ENCODE data around the gene FTSJ1.
A peak's percentile ranks its signal among the peaks of the same experiment; 100 is the strongest.

FTSJ1 gene

DNA sequence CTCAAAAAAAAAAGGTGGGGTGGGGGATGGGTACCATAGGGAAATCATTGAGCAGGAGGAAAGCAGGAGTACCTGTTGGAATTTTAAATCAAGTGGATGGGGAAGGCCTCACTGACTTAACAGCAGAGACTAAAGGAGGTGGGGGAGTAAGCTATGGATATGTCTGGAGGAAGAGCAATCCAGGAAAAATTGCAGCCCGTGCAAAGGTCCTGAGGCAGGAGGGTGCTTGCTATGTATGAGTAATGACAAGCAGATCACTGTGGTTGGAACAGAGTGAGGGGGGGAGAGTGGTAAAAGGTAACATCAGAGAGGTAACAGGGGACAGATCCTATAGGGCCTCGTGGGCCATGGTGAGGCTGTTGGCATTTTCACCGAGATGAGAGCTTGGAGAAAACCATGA is 4.1 kb downstream of the FTSJ1 start:
- H3K27ac ChIP-seq (ENCODE audit: low read length, poor library complexity, severe bottlenecking): no peak overlapping the region
- peaks cover 39 to 42% of the 10 kb centered on the region in 2 experiments for H3K36me3 ChIP-seq (ENCODE audit: control insufficient read depth in 1 of 2, insufficient read depth in 2 of 2, low read depth in 1 of 2, low read length in 2 of 2)
- H2BK15ac ChIP-seq (ENCODE audit: low read depth, poor library complexity, severe bottlenecking): no peak overlapping the region
- peaks cover 0 to 9% of the 10 kb centered on the region in 2 experiments for H3K27me3 ChIP-seq (ENCODE audit: control insufficient read depth in 1 of 2, insufficient read depth in 1 of 2, low read length in 2 of 2)
- H3K4me1 ChIP-seq (ENCODE audit: control insufficient read depth, insufficient read depth, low read depth, low read length): peaks cover 13% of the 10 kb centered on the region
- no peak overlapping the region for H3K4me3 ChIP-seq (ENCODE audit: insufficient read depth in 1 of 2, low read depth in 1 of 2, low read length in 2 of 2)
- H2BK120ac ChIP-seq (ENCODE audit: low read depth, low read length): no peak overlapping the region
- H3K4ac ChIP-seq (ENCODE audit: low read depth in 1 of 2, low read length in 2 of 2): no peak overlapping the region
- H4K8ac ChIP-seq (ENCODE audit: low read length): no peak overlapping the region
- peaks cover 5% of the 10 kb centered on the region for H3K79me1 ChIP-seq (replicated peaks; ENCODE audit: low read length, poor library complexity, severe bottlenecking)
- no peak overlapping the region for H3K9ac ChIP-seq (ENCODE audit: low read length)
- H3K23ac ChIP-seq (ENCODE audit: low read length in 2 of 2): no peak overlapping the region
- no peak overlapping the region for H3K18ac ChIP-seq (ENCODE audit: low read depth in 1 of 2, low read length in 2 of 2)
- DNase-seq: no peak
- no peaks in the 10 kb centered on the region for H3K9me3 ChIP-seq (ENCODE audit: control insufficient read depth, low read length)
- no peak overlapping the region for H2AFZ ChIP-seq (ENCODE audit: low read depth, low read length)
- no peak overlapping the region for H2BK5ac ChIP-seq (ENCODE audit: low read depth, low read length, poor library complexity, severe bottlenecking)
- H2AK5ac ChIP-seq (ENCODE audit: low read length, severe bottlenecking): no peak overlapping the region
- no peak overlapping the region for H4K91ac ChIP-seq (ENCODE audit: low read length)
- no peak overlapping the region for H3K4me2 ChIP-seq (ENCODE audit: low read length, poor library complexity, severe bottlenecking)
- no peak overlapping the region for H3K14ac ChIP-seq (ENCODE audit: low read length in 2 of 2)
- no peak overlapping the region for H2BK12ac ChIP-seq (ENCODE audit: low read length in 2 of 2)
- WGBS: 94% methylated on average over 3 of the region's 3 CpGs

DNA sequence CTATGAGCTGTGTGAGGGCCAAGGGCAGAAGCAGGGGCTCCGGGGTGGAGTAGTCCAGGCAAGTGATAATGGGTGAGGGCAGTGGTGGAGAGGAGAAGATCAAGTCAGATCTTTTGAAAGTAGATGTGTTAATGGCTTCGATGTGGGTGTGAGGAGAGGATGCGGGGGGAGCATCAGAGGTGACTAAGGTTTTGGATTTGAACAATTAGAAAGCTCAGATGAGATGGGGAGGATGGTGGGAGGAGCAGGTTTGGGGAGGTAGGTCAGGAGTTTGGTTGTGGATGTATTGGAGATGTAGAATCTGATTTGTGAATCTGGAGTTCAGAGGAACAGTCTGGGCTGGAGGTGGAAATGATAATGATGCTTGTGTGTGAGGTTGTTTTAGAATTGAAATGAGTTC is 4.6 kb downstream of the FTSJ1 start:
- H2AFZ ChIP-seq (ENCODE audit: low read depth, low read length): no peak overlapping the region
- no peak overlapping the region for H3K9ac ChIP-seq (ENCODE audit: low read length)
- H2BK120ac ChIP-seq (ENCODE audit: low read depth, low read length): no peak overlapping the region
- H2AK5ac ChIP-seq (ENCODE audit: low read length, severe bottlenecking): no peak overlapping the region
- H4K8ac ChIP-seq (ENCODE audit: low read length): no peak overlapping the region
- H3K27ac ChIP-seq (ENCODE audit: low read length, poor library complexity, severe bottlenecking): no peak overlapping the region
- WGBS: 98% methylated on average over 3 of the region's 3 CpGs
- H3K18ac ChIP-seq (ENCODE audit: low read depth in 1 of 2, low read length in 2 of 2): no peak overlapping the region
- H3K4me3 ChIP-seq (ENCODE audit: insufficient read depth in 1 of 2, low read depth in 1 of 2, low read length in 2 of 2): no peak overlapping the region
- no peak overlapping the region for H3K4me2 ChIP-seq (ENCODE audit: low read length, poor library complexity, severe bottlenecking)
- no peak overlapping the region for H2BK15ac ChIP-seq (ENCODE audit: low read depth, poor library complexity, severe bottlenecking)
- H3K27me3 ChIP-seq (ENCODE audit: control insufficient read depth in 1 of 2, insufficient read depth in 1 of 2, low read length in 2 of 2): peaks cover 0 to 9% of the 10 kb centered on the region in 2 experiments
- H2BK12ac ChIP-seq (ENCODE audit: low read length in 2 of 2): no peak overlapping the region
- H3K4me1 ChIP-seq (ENCODE audit: control insufficient read depth, insufficient read depth, low read depth, low read length): peaks cover 13% of the 10 kb centered on the region
- no peak overlapping the region for H3K23ac ChIP-seq (ENCODE audit: low read length in 2 of 2)
- no peak overlapping the region for H3K4ac ChIP-seq (ENCODE audit: low read depth in 1 of 2, low read length in 2 of 2)
- no peak overlapping the region for H2BK5ac ChIP-seq (ENCODE audit: low read depth, low read length, poor library complexity, severe bottlenecking)
- no peak overlapping the region for H3K14ac ChIP-seq (ENCODE audit: low read length in 2 of 2)
- no peak for DNase-seq
- peaks cover 39 to 46% of the 10 kb centered on the region in 2 experiments for H3K36me3 ChIP-seq (ENCODE audit: control insufficient read depth in 1 of 2, insufficient read depth in 2 of 2, low read depth in 1 of 2, low read length in 2 of 2)
- H4K91ac ChIP-seq (ENCODE audit: low read length): no peak overlapping the region
- H3K79me1 ChIP-seq (replicated peaks; ENCODE audit: low read length, poor library complexity, severe bottlenecking): peaks cover 5% of the 10 kb centered on the region
- H3K9me3 ChIP-seq (ENCODE audit: control insufficient read depth, low read length): no peaks in the 10 kb centered on the region

DNA sequence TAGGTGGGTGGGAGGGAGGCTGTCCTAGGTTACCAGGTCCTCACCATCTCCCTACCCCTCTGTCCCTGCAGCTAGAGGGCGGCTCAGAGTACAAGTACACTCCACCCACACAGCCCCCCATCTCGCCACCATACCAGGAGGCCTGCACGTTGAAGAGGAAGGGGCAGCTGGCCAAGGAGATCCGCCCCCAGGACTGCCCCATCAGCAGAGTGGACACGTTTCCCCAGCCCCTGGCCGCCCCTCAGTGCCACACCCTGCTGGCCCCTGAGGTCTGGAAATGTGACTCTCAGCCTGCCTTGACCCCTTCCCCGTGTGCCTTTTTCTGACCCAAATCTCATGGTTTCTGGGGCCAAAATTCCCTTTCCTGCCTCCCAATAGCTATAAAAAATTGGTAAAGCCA is 6.5 kb downstream of the FTSJ1 start:
- H2BK5ac ChIP-seq (ENCODE audit: low read depth, low read length, poor library complexity, severe bottlenecking): no peak overlapping the region
- WGBS: 93% methylated on average over 6 of the region's 7 CpGs

DNA sequence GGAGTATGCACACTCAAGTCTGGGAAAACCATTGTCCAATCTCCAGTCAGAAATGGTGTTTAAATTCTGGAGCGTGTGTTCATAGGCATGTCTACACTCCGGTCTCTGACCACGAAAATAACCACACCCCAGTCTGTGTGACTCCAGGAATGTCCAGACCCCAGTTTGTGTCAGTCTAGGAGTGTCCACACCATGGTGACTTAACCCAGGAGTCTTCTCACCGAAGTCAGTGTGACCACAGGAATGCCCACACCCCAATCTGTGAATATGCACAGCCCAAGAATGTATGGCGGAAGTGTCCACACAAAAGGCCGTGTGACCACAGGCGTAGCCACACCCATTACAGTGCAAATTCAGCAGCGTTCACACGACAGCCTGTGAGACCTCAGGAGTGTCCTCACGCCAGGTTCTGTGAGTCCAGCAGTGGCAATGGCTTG is 11.4 kb downstream of the FTSJ1 start:
- peak; percentile 99 for DNase-seq
- H3K9me3 ChIP-seq (ENCODE audit: control insufficient read depth, low read length): peaks cover 3% of the 10 kb centered on the region
- peak overlapping the region in 1 of 2 experiments; percentile 41 for H3K4ac ChIP-seq (ENCODE audit: low read depth in 1 of 2, low read length in 2 of 2)
- H2BK12ac ChIP-seq (ENCODE audit: low read length in 2 of 2): peak overlapping the region; percentile 71 to 84
- no peaks in the 10 kb centered on the region for H3K79me1 ChIP-seq (replicated peaks; ENCODE audit: low read length, poor library complexity, severe bottlenecking)
- peak overlapping the region; percentile 89 for H2AK5ac ChIP-seq (ENCODE audit: low read length, severe bottlenecking)
- H3K18ac ChIP-seq (ENCODE audit: low read depth in 1 of 2, low read length in 2 of 2): peak overlapping the region; percentile 2 to 62
- peak overlapping the region; percentile 83 for H4K91ac ChIP-seq (ENCODE audit: low read length)
- H3K14ac ChIP-seq (ENCODE audit: low read length in 2 of 2): no peak overlapping the region
- 2% methylated on average over 10 of the region's 10 CpGs for WGBS
- H3K4me1 ChIP-seq (ENCODE audit: control insufficient read depth, insufficient read depth, low read depth, low read length): peaks cover 17% of the 10 kb centered on the region
- H3K9ac ChIP-seq (ENCODE audit: low read length): no peak overlapping the region
- H3K23ac ChIP-seq (ENCODE audit: low read length in 2 of 2): no peak overlapping the region
- H3K4me2 ChIP-seq (ENCODE audit: low read length, poor library complexity, severe bottlenecking): no peak overlapping the region
- peak overlapping the region; percentile 82 for H3K27ac ChIP-seq (ENCODE audit: low read length, poor library complexity, severe bottlenecking)
- no peak overlapping the region for H2BK15ac ChIP-seq (ENCODE audit: low read depth, poor library complexity, severe bottlenecking)
- no peak overlapping the region for H3K4me3 ChIP-seq (ENCODE audit: insufficient read depth in 1 of 2, low read depth in 1 of 2, low read length in 2 of 2)
- H4K8ac ChIP-seq (ENCODE audit: low read length): peak overlapping the region; percentile 82
- peaks cover 11 to 33% of the 10 kb centered on the region in 2 experiments for H3K36me3 ChIP-seq (ENCODE audit: control insufficient read depth in 1 of 2, insufficient read depth in 2 of 2, low read depth in 1 of 2, low read length in 2 of 2)
- H2AFZ ChIP-seq (ENCODE audit: low read depth, low read length): no peak overlapping the region
- H2BK120ac ChIP-seq (ENCODE audit: low read depth, low read length): no peak overlapping the region
- H3K27me3 ChIP-seq (ENCODE audit: control insufficient read depth in 1 of 2, insufficient read depth in 1 of 2, low read length in 2 of 2): peaks cover 0 to 5% of the 10 kb centered on the region in 2 experiments
- H2BK5ac ChIP-seq (ENCODE audit: low read depth, low read length, poor library complexity, severe bottlenecking): no peak overlapping the region

More for the DNA sequence above, 6.5 kb downstream of the FTSJ1 start:
- Histone ChIP-seq H4K8ac (ENCODE audit: low read length) (no peak overlapping the region), H2AFZ (ENCODE audit: low read depth, low read length) (no peak overlapping the region), H2BK120ac (ENCODE audit: low read depth, low read length) (no peak overlapping the region), H3K23ac (ENCODE audit: low read length in 2 of 2) (no peak overlapping the region), H3K14ac (ENCODE audit: low read length in 2 of 2) (no peak overlapping the region), H3K4ac (ENCODE audit: low read depth in 1 of 2, low read length in 2 of 2) (no peak overlapping the region), H3K4me3 (ENCODE audit: insufficient read depth in 1 of 2, low read depth in 1 of 2, low read length in 2 of 2) (no peak overlapping the region), H2AK5ac (ENCODE audit: low read length, severe bottlenecking) (no peak overlapping the region), H3K27ac (ENCODE audit: low read length, poor library complexity, severe bottlenecking) (no peak overlapping the region), H3K9ac (ENCODE audit: low read length) (no peak overlapping the region), H3K9me3 (ENCODE audit: control insufficient read depth, low read length) (no peaks in the 10 kb centered on the region), H3K27me3 (ENCODE audit: control insufficient read depth in 1 of 2, insufficient read depth in 1 of 2, low read length in 2 of 2) (peaks cover 0 to 9% of the 10 kb centered on the region in 2 experiments), H4K91ac (ENCODE audit: low read length) (no peak overlapping the region), H2BK12ac (ENCODE audit: low read length in 2 of 2) (no peak overlapping the region), H3K18ac (ENCODE audit: low read depth in 1 of 2, low read length in 2 of 2) (no peak overlapping the region), H2BK15ac (ENCODE audit: low read depth, poor library complexity, severe bottlenecking) (no peak overlapping the region), H3K79me1 (replicated peaks; ENCODE audit: low read length, poor library complexity, severe bottlenecking) (peaks cover 5% of the 10 kb centered on the region), H3K36me3 (ENCODE audit: control insufficient read depth in 1 of 2, insufficient read depth in 2 of 2, low read depth in 1 of 2, low read length in 2 of 2) (peaks cover 39 to 54% of the 10 kb centered on the region in 2 experiments), H3K4me1 (ENCODE audit: control insufficient read depth, insufficient read depth, low read depth, low read length) (peaks cover 14% of the 10 kb centered on the region), H3K4me2 (ENCODE audit: low read length, poor library complexity, severe bottlenecking) (no peak overlapping the region)
- no peak for DNase-seq

Data from mesenchymal stem cell (in vitro differentiated cells and primary cell).